ENCODE measurements around the gene SAMD3. TPM values are rescaled to one million over a fixed set of nuclear protein-coding genes. Genes with fewer than 3 reads are reported as not detected.
"Not testable (repeated sequence)": the region's sequence is repeated elsewhere in the genome, so short reads cannot be mapped to it uniquely, and the experiment has no call there.

SAMD3 gene
- total RNA-seq (2014; rRNA removed; shearing (Covaris generic); ENCODE audit: low replicate concordance) = not detected in 2 replicates

GRCh38 chr6:130222775-130223174 lies at the start of gene SAMD3:
SAMD3 (minus strand) TSS chr6:130222951; CDS start chr6:130215273, 7,678 bp downstream.
- in situ Hi-C loops (cut with HindIII; ENCODE audit: low pct_unique_long_range_greater_than_20kb, low sequenced_read_pairs) = no loop called here
- no peak for DNase-seq (ENCODE audit: low read depth)

GRCh38 chr6:130269969-130270635 lies 47.4 kb upstream of the SAMD3 start:
- no peak for DNase-seq (ENCODE audit: low read depth)
- in situ Hi-C loops (cut with HindIII; ENCODE audit: low pct_unique_long_range_greater_than_20kb, low sequenced_read_pairs) = no loop called here

DNA sequence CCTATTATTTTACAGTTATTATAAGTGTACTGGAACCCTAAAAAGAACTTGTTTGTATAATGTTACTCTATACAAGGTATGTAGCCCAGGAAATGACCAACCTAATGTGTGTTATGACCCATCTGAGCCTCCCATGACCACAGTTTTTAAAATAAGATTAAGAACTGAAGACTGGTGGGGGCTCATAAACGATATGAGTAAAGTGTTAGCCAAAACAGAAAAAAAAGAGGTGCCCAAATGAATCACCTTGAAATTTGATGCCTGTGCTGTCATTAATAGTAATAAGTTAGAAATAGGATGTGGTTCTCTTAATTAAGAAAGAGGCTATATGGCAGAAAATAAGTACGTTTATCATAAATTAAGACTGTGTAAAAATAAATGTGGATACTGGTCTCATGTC lies 42.8 kb upstream of the SAMD3 start:
- DNase-seq (ENCODE audit: low read depth); in situ Hi-C loops (cut with HindIII; ENCODE audit: low pct_unique_long_range_greater_than_20kb, low sequenced_read_pairs): not testable (repeated sequence)

DNA sequence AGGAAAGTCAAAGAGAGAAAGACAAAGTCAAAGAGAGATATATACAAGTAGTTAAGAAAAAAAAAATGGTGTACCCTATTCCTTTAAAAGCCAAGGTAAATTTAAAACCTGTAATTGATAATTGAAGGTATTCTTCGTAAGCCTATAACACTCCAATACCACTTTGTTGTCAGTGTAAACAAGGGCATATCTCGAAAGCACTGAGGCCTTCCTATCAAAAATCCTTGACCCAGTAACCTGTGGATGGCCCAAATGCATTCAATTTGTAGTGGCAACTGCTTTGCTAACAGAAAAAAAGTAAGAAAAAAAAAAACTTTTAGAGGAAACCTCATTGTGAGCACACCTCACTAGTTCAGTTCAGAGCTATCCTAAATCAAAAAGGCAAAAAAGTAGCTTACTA lies 39.3 kb upstream of the SAMD3 start:
- in situ Hi-C loops (cut with HindIII; ENCODE audit: low pct_unique_long_range_greater_than_20kb, low sequenced_read_pairs) = no loop called here
- DNase-seq (ENCODE audit: low read depth) = no peak

DNA sequence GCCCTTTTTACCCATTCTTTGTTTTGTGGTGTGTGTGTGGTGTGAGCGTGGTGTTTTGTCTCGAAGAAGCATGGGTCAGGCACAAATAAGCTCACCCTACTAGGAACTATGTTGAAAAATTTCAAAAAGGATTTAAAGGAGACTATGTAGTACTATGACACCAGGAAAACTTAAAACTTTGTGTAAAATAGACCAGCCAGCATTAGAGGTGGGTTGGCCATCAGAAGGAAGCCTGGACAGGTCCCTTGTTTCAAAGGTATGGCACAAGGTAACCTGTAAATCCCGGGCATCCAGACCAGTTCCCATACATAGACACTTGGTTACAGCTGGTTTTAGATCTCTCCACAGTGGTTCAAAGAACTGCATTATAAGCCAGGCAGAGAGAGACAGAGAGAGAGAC lies 38.8 kb upstream of the SAMD3 start:
- DNase-seq (ENCODE audit: low read depth); in situ Hi-C loops (cut with HindIII; ENCODE audit: low pct_unique_long_range_greater_than_20kb, low sequenced_read_pairs): not testable (repeated sequence)

- DNase-seq (ENCODE audit: low read depth); in situ Hi-C loops (cut with HindIII; ENCODE audit: low pct_unique_long_range_greater_than_20kb, low sequenced_read_pairs): not testable (repeated sequence)
These were observed 38.0 kb upstream of the SAMD3 start for GRCh38 chr6:130260614-130261241.

DNA sequence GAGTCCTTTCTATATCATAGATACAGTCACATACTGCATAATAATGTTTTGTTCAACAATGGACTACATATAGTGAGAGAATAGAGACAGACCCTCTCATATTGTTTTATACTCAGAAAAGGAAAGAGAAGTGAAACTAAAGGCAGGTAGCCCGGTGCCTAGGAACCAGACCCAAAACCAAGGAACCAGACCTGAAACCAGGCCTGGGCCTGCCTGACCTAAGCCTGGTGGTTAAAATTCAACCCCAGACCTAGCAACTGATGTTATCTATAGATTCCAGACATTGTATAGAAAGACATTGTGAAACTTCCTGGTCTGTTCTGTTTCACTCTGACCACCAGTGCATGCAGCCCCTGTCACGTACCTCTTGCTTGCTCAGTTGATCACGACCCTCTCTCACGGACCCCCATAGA lies 37.3 kb upstream of the SAMD3 start:
- DNase-seq (ENCODE audit: low read depth); in situ Hi-C loops (cut with HindIII; ENCODE audit: low pct_unique_long_range_greater_than_20kb, low sequenced_read_pairs): not testable (repeated sequence)

DNA sequence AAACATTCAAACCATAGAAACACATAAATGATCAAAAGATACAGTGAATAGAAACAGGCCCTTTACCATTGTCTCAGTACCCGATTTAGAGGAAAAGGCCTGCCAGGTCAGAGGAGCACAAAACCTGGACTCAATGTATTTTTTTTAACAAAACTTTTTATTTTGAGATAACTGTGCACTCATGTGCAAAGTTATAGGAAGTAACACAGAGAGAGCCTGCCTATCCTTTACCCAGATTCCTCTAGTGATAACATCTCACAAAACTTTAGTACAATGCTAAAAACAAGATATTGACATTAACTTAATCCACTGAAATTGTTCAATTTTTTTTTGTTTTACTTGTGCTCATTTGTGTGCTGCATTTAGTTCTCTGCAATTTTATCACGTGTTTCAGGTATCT lies 36.8 kb upstream of the SAMD3 start:
- in situ Hi-C loops (cut with HindIII; ENCODE audit: low pct_unique_long_range_greater_than_20kb, low sequenced_read_pairs) = no loop called here
- no peak for DNase-seq (ENCODE audit: low read depth)

DNA sequence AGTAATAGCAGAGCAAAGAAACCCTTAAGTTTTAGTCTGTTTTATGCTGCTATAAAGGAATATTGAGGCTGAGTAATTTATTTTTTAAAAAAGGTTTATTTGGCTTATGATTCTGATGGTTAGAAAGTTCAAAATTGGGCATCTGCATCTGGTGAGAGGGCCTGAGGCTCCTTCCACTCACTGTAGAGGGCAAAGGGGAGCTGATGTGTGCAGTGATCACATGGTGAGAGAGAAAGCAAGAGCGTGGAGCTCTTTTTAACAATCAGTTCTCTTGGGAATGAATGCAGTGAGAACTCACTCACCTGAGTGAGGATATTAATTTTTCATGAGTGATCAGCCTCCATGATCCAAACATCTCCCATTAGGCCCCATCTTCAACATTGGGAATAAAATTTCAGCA lies 36.4 kb upstream of the SAMD3 start:
- no peak for DNase-seq (ENCODE audit: low read depth)
- in situ Hi-C loops (cut with HindIII; ENCODE audit: low pct_unique_long_range_greater_than_20kb, low sequenced_read_pairs) = no loop called here

DNA sequence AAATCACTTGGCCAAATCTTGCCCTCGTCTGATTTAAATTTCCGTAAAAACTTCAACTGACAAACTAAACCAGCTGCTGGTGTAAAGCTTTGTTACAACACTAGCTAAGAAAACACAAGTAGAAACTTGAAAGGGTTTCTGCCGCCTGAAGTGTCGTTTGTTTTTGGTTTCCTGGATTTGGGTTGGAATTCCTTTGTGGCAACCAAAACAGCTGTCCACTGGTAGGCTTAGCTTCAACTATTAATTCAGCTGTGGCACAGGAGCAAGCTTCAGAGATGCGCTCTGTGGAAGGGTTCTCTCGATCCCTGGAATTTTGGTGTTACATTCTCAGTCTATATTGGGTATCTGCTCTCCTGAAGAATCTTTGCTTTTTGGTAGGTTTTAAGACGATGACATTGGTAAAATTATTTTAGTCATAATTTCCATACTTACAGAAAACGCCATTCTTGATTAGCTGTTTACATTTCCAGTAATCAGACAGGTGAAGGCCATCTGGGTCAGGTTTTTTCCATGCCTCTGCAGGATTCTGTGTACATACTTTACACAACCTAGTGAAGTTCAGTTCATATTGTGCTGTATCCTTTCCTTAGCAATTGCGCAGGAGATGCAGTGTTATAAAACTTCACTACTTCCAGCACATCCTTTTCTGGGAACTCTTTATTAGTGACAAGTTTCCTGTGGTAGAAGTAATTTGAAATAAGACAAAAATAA lies 29.9 kb upstream of the SAMD3 start:
- in situ Hi-C loops (cut with HindIII; ENCODE audit: low pct_unique_long_range_greater_than_20kb, low sequenced_read_pairs) = no loop called here
- DNase-seq (ENCODE audit: low read depth) = no peak

DNA sequence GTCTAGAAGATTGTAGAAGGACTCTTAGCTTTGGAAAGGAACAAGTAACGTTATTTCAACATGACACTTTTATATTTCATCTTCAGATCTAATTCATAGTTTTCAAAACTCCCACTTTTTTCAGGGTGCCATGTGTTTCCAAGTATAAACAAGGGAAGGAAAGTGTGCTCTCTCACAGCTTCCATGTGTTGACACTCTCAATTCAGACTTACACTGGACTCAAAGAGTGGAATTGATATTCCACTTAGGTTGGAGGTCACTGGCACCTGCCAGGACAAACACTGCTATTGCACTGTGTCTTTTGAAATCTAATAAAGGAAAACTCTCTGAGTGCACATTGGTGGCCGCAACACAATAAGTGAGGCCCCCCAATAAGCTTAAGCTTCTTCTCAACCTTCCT lies 22.5 kb upstream of the SAMD3 start:
- in situ Hi-C loops (cut with HindIII; ENCODE audit: low pct_unique_long_range_greater_than_20kb, low sequenced_read_pairs) = no loop called here
- DNase-seq (ENCODE audit: low read depth) = no peak

GRCh38 chr6:130244728-130245127 lies 22.0 kb upstream of the SAMD3 start:
- DNase-seq (ENCODE audit: low read depth) = no peak
- in situ Hi-C loops (cut with HindIII; ENCODE audit: low pct_unique_long_range_greater_than_20kb, low sequenced_read_pairs) = no loop called here

GRCh38 chr6:130240232-130240631 lies 17.5 kb upstream of the SAMD3 start:
- DNase-seq (ENCODE audit: low read depth) = no peak
- in situ Hi-C loops (cut with HindIII; ENCODE audit: low pct_unique_long_range_greater_than_20kb, low sequenced_read_pairs) = no loop called here

DNA sequence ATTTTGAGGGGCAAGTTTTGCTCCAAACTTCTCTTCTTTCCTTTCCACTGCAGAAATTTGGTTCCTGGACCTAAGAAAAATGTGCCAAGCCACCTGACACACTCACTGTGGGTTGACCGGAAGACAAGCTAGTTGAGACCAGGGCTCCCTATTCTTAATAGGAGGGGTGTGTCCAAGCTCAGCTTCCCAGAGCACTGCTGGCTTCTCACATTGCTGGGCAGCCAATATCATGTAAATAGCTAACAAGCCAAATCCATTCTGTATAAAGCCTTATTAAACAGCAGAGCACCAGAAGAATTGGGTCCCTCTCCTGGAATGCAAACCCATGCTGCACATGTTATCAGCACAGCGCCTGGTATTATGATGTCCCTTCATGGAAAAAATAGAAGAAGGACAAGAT lies 17.0 kb upstream of the SAMD3 start:
- in situ Hi-C loops (cut with HindIII; ENCODE audit: low pct_unique_long_range_greater_than_20kb, low sequenced_read_pairs) = no loop called here
- no peak for DNase-seq (ENCODE audit: low read depth)

DNA sequence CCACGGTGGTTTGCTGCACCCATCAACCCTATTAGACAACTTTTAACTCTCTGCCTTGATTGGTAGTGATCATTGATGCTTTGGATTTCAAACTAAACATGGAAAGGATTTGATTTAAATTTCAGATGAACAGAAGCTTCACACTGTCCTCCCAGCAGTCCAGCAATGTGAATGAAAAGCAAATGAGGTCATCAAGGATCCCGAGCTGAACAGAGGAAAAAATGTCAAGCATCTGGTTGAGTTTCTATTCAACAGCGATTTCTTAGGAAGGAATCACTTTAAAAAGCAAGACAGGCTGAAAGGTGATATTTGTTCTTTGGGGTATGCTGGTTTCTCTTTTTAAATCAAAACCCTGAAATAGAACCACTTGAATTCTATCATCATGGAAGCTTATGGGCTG lies 10.6 kb upstream of the SAMD3 start:
- in situ Hi-C loops (cut with HindIII; ENCODE audit: low pct_unique_long_range_greater_than_20kb, low sequenced_read_pairs) = no loop called here
- DNase-seq (ENCODE audit: low read depth) = no peak

DNA sequence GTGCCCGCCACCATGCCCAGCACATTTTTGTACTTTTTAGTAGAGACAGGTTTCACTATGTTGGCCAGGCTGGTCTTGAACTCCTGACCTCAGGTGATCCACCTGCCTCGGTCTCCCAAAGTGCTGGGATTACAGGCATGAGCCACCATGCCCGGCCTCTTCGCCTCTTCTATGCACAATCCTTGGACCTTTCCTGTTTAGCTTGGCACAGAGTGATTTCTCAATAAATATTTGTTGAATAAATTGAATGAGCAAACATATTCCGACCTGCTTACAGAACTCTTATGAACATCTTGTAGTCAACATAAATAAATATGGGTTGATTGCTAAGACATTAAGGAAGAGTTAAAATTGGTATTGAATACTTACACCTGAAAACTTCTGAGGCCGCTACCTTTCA lies 7.8 kb upstream of the SAMD3 start:
- in situ Hi-C loops (cut with HindIII; ENCODE audit: low pct_unique_long_range_greater_than_20kb, low sequenced_read_pairs) = not testable (repeated sequence)

GRCh38 chr6:130229645-130230044 lies 6.9 kb upstream of the SAMD3 start:
- DNase-seq (ENCODE audit: low read depth) = no peak
- in situ Hi-C loops (cut with HindIII; ENCODE audit: low pct_unique_long_range_greater_than_20kb, low sequenced_read_pairs) = no loop called here

More for the DNA sequence above, 7.8 kb upstream of the SAMD3 start:
- not testable (repeated sequence) for DNase-seq (ENCODE audit: low read depth)

DNA sequence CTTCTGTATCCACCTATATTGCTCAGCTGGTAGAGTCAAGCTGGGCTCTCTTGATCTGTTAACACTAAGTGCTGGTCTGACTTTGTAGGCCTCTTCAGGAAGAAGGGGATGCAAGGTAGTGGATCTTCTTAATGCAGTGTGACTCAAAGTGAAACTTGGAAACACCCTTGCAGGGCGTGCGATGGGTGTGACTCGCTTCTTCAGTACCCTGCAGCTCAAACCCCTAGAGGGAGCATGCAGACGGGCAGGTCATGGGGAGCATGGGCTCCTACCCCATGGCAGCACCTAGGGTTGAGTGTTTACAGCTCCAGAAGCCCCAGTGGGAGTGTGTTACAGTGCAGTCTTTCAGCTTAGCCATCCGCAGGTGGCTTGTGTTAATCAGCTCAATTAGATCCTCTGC lies 757 bp upstream of the SAMD3 start:
- DNase-seq (ENCODE audit: low read depth) = no peak
- in situ Hi-C loops (cut with HindIII; ENCODE audit: low pct_unique_long_range_greater_than_20kb, low sequenced_read_pairs) = no loop called here

DNA sequence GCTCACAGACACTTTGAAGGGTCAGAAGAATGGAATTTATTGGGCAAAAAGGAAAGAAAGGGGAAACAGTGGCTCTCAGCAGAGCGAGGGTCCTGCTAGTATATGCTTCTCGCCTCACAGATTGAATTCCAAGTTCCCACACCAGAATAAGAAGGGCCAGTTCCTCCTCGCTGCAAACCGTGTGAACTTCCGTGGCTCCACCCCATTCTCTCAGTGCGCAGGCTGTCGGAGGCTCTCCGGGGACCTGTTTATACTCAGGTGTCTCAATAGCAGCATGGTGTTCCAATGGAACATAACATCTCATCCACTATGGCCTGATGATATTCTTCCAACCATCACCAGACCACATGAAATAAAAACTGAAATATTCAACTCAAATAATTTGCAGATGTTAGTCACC lies 4.6 kb downstream of the SAMD3 start:
- in situ Hi-C loops (cut with HindIII; ENCODE audit: low pct_unique_long_range_greater_than_20kb, low sequenced_read_pairs) = no loop called here

More for the DNA sequence above, 4.6 kb downstream of the SAMD3 start:
- no peak for DNase-seq (ENCODE audit: low read depth)
